ENCODE measurements around the gene BUD13.
"Not testable (repeated sequence)": the region's sequence is repeated elsewhere in the genome, so short reads cannot be mapped to it uniquely, and the experiment has no call there.

The BUD13 gene

DNA sequence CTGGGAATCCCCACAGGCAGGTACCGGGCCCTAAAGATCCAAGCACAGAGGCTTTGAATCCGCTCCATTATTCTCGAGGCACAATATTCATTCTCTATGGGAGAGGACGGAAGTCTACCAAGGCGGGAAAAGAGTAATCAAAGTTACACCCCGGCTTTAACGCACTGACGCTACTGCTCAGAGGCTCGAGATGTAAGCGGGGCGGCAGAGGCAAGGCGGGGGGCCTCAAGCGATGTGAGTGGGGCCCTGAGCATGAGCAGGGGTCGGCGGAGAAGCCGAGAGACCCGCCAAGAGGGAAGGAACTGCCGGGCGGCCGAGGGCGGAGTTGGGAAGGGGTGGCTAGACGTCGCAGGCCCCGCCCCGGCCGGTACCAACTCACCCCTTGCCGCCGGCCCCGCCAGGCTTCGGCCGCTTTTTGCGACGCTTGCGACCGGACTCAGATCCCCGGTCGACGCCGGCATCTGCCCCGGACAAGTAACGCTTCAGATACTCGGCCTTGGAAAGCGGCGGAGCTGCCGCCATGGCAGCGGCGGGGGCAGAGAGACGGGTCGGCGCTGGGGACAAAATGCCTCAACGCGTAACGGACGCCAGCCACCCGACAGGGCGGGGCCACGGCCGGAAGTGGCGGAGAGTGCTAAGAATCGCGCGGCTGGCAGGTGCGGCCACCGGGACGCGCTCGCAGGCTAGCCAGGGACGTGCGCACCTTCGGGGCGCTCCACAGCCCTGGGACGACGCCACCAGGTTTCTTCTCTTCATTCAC, at the start of gene BUD13:
TSS of gene BUD13 (minus strand) at position 545 of the 760 bp plus-strand sequence. CDS start at position 522, 23 bp downstream.
- peak; percentile 93 for DNase-seq

- no peak for DNase-seq
Measured at GRCh38 chr11:116822575-116822974, 49.8 kb upstream of the BUD13 start.

GRCh38 chr11:116821050-116821918, 48.5 kb upstream of the BUD13 start:
- no peak for DNase-seq

GRCh38 chr11:116819049-116819448, 46.3 kb upstream of the BUD13 start:
- DNase-seq = no peak

GRCh38 chr11:116814502-116814901, 41.7 kb upstream of the BUD13 start:
- DNase-seq = no peak

GRCh38 chr11:116813781-116814471, 41.1 kb upstream of the BUD13 start:
- no peak for DNase-seq

- DNase-seq = no peak
Measured at GRCh38 chr11:116813170-116813569, 40.4 kb upstream of the BUD13 start.

DNA sequence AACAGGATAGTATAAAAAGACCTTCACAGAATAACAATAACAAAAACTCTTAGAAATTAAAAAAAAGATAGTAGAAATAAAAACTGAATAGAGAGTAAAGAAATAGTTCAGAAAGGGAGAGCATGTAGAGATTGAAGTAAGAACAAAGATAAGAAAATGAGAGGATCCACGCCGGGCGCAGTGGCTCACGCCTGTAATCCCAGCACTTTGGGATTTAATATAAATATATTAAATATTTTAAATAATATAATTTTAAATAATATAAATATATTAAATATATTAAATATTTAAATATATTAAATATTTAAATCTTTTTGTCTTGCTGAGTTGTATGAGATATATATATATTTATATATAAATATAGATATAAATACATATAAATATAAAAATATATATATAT, 39.3 kb upstream of the BUD13 start:
- DNase-seq = no peak

- DNase-seq = no peak
Measured at GRCh38 chr11:116811194-116811593, 38.4 kb upstream of the BUD13 start.

- no peak for DNase-seq
Measured at GRCh38 chr11:116808262-116809175, 35.7 kb upstream of the BUD13 start.

DNA sequence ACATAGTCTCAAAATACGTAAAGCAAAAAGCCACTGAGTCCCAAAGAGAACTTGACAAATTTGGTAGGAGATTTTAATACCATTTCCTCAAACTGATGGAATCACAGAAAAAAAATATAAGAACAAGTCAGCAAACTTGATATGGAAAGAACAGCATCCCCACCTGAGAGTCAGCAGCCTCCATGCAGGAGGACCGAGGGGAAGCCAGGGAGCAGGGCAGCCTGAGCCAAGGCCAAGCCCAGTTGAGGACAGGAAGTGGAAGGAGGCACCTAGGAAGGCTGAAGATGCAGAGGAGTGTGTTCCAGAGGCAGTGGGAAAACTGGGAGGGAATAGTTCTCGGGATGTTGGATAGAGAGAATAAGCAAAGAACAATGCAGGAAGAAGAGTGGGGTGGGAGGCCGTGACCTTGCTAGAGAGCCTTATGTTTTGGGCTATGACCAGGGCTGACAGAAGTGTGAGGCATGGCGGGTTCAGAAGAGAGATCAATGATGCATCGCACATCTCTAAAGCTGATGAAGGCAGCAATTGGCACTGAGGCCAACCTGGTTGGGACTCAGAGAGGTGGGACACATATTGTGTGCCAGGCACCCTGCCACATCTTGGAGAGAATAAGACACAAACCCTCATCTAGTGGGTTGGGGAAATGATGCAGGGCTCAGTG, 34.9 kb upstream of the BUD13 start:
- DNase-seq = no peak

GRCh38 chr11:116804001-116804400, 31.2 kb upstream of the BUD13 start:
- no peak for DNase-seq

DNA sequence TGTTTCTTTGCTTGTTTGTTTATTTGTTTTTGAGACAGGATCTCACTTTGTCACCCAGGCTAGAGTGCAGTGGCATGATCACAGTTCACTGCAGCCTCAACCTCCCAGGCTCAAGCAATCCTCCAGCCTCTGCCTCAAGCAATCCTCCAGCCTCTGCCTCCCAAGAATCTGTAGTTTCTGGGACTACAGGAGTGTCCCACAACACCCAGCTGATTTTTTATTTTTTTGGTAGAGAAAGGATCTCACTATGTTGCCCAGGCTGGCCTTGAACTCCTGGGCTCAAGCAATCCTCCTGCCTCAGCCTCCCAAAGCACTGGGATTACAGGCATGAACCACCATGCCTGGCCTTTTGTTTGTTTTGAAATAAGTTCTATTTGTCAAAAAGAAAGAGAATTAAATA, 28.9 kb upstream of the BUD13 start:
- DNase-seq = not testable (repeated sequence)

DNA sequence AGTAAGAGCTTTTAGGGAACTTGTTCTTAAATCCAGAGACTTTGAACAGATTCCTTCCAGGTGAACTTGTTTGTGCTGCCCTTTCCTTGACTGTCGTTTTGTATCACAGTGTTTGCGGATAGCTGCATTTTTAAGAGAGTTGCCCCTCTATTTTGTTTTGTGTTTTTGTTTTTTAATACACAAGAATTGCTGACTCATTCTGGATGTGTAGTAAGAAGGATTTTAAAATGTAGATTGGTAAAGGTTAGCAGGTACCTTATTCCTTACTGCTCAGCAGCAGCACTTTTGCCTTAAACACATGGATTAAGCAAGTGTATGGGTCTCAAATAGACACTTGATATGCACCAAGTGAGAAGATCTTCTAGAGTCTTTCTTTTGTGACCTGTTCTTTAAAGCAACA, 27.8 kb upstream of the BUD13 start:
- DNase-seq = no peak

DNA sequence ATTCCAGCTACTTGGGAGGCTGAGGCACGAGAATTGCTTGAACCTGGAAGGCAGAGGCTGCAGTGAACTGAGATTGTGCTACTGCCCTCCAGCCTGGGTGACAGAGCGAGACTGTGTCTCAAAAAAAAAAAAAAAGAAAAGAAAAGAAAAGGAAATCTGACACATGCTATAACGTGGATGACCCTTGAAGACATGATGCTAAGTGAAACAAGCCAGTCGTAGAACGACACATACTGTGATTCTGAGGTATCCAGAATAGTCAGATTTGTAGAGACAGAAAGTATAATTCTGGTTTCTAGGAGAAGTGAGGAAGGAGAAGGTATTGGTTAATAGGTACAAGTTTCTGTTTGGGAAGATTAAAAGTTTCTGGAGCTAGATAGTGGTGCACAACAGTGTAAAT, 25.6 kb upstream of the BUD13 start:
- no peak for DNase-seq

DNA sequence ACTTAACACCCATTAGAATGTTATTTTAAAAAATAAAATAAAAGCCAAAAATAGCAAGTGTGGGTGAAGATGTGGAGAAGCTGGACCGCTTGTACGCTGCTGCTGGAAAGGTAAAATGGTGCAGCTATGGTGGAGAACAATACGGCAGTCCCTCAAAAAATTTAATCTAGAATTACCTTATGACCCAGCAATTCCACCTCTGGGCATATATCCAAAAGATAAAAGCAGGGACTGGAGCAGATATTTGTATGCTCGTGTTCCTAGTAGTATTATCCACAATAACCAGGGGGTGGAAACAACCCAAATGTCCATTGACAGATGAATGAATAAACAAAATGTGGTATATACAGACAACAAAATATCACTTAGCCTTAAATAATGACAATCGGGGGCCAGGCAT, 25.0 kb upstream of the BUD13 start:
- DNase-seq = no peak

- no peak for DNase-seq
Measured at GRCh38 chr11:116796548-116796947, 23.8 kb upstream of the BUD13 start.

GRCh38 chr11:116794851-116795250, 22.1 kb upstream of the BUD13 start:
- DNase-seq = no peak

GRCh38 chr11:116793772-116794097, 20.9 kb upstream of the BUD13 start:
- no peak for DNase-seq

GRCh38 chr11:116792869-116793771, 20.3 kb upstream of the BUD13 start:
- DNase-seq = no peak

All from left hindlimb (tissue), 1 donor.